ENCODE measurements around the gene C17orf58.
"Not testable (repeated sequence)": the region's sequence is repeated elsewhere in the genome, so short reads cannot be mapped to it uniquely, and the experiment has no call there.

- TF ChIP-seq CTCF (conservative IDR thresholded peaks at IDR 0.05; ENCODE audit: low read depth, low read length) (peak; percentile 57), RAD21 (IDR thresholded peaks at IDR 0.05; ENCODE audit: low read length) (peak; percentile 43; the same call in 1 of the 2 replicates)
- TF ChIP-seq MXI1 (IDR thresholded peaks at IDR 0.05; ENCODE audit: borderline replicate concordance, low read depth, low read length); CHD1 (IDR thresholded peaks at IDR 0.05; ENCODE audit: low read depth, low read length): not testable (repeated sequence)
Observed at GRCh38 chr17:67963145-67963572, 33.1 kb downstream of the C17orf58 start.

Measured in IMR-90 (cell line).